ENCODE measurements around the gene UIMC1.

The UIMC1 gene

GRCh38 chr5:176906126-176906525 is 100.5 kb downstream of the UIMC1 start:
- no peak for TF ChIP-seq GATA3 (IDR thresholded peaks at IDR 0.05; ENCODE audit: low read depth, low read length)
- no peak for TF ChIP-seq GATA2 (IDR thresholded peaks at IDR 0.05; ENCODE audit: low read depth, low read length)

- TF ChIP-seq GATA2 (IDR thresholded peaks at IDR 0.05; ENCODE audit: low read depth, low read length) (no peak), GATA3 (IDR thresholded peaks at IDR 0.05; ENCODE audit: low read depth, low read length) (no peak)
These were observed 102.3 kb downstream of the UIMC1 start for GRCh38 chr5:176904276-176904675.

- TF ChIP-seq GATA3 (IDR thresholded peaks at IDR 0.05; ENCODE audit: low read depth, low read length), result no peak
- no peak for TF ChIP-seq GATA2 (IDR thresholded peaks at IDR 0.05; ENCODE audit: low read depth, low read length)
These were observed 103.5 kb downstream of the UIMC1 start for GRCh38 chr5:176902911-176903664.

GRCh38 chr5:176902102-176902814 is 104.3 kb downstream of the UIMC1 start:
- no peak for TF ChIP-seq GATA2 (IDR thresholded peaks at IDR 0.05; ENCODE audit: low read depth, low read length)
- TF ChIP-seq GATA3 (IDR thresholded peaks at IDR 0.05; ENCODE audit: low read depth, low read length), result no peak

- TF ChIP-seq GATA2 (IDR thresholded peaks at IDR 0.05; ENCODE audit: low read depth, low read length) (no peak), GATA3 (IDR thresholded peaks at IDR 0.05; ENCODE audit: low read depth, low read length) (no peak)
These were observed 105.1 kb downstream of the UIMC1 start for GRCh38 chr5:176901260-176902101.

- no peak for TF ChIP-seq GATA3 (IDR thresholded peaks at IDR 0.05; ENCODE audit: low read depth, low read length)
- TF ChIP-seq GATA2 (IDR thresholded peaks at IDR 0.05; ENCODE audit: low read depth, low read length), result no peak
These were observed 105.8 kb downstream of the UIMC1 start for GRCh38 chr5:176900780-176901204.

- TF ChIP-seq GATA3 (IDR thresholded peaks at IDR 0.05; ENCODE audit: low read depth, low read length), result no peak
- no peak for TF ChIP-seq GATA2 (IDR thresholded peaks at IDR 0.05; ENCODE audit: low read depth, low read length)
These were observed 106.4 kb downstream of the UIMC1 start for GRCh38 chr5:176899946-176900779.

GRCh38 chr5:176899296-176899891 is 107.2 kb downstream of the UIMC1 start, which contains the start of gene HK3:
HK3 (minus strand) TSS chr5:176899346; CDS start chr5:176896159, 3,187 bp downstream.
- TF ChIP-seq GATA2 (IDR thresholded peaks at IDR 0.05; ENCODE audit: low read depth, low read length) (no peak), GATA3 (IDR thresholded peaks at IDR 0.05; ENCODE audit: low read depth, low read length) (no peak)

- TF ChIP-seq GATA2 (IDR thresholded peaks at IDR 0.05; ENCODE audit: low read depth, low read length), result no peak
- no peak for TF ChIP-seq GATA3 (IDR thresholded peaks at IDR 0.05; ENCODE audit: low read depth, low read length)
These were observed 109.3 kb downstream of the UIMC1 start for GRCh38 chr5:176897263-176897662.

GRCh38 chr5:176895831-176896230 is 110.7 kb downstream of the UIMC1 start:
- TF ChIP-seq GATA3 (IDR thresholded peaks at IDR 0.05; ENCODE audit: low read depth, low read length) (no peak), GATA2 (IDR thresholded peaks at IDR 0.05; ENCODE audit: low read depth, low read length) (no peak)

- TF ChIP-seq GATA3 (IDR thresholded peaks at IDR 0.05; ENCODE audit: low read depth, low read length) (no peak), GATA2 (IDR thresholded peaks at IDR 0.05; ENCODE audit: low read depth, low read length) (no peak)
These were observed 112.3 kb downstream of the UIMC1 start for GRCh38 chr5:176894298-176894697.

GRCh38 chr5:176892663-176893062 is 113.9 kb downstream of the UIMC1 start:
- no peak for TF ChIP-seq GATA3 (IDR thresholded peaks at IDR 0.05; ENCODE audit: low read depth, low read length)
- no peak for TF ChIP-seq GATA2 (IDR thresholded peaks at IDR 0.05; ENCODE audit: low read depth, low read length)
